PC-9 (cell line): ENCODE results near the gene TCIRG1.

ENCODE experiments used
- CTCF ChIP-seq: fragments of 200-600 bp; sonication (generic); conservative IDR thresholded peaks from 2 replicates; pipeline ENCODE4 v1.6.1; 2017; ENCODE audit warnings: mixed run types, antibody characterized with exemption, mild to moderate bottlenecking, moderate library complexity
- EZH2 ChIP-seq: fragments of 200-600 bp; sonication (generic); IDR thresholded peaks from 2 replicates; pipeline ENCODE4 v1.8.0; 2017; ENCODE audit warnings: antibody characterized with exemption, low read depth

- TF ChIP-seq CTCF (no peak), EZH2 (no peak)
Measured at GRCh38 chr11:68031144-68031464, 7.7 kb upstream of the TCIRG1 start.
